Measurements from ENCODE around the gene NCAPG.
"Not testable (repeated sequence)": the region's sequence is repeated elsewhere in the genome, so short reads cannot be mapped to it uniquely, and the experiment has no call there.

DNA sequence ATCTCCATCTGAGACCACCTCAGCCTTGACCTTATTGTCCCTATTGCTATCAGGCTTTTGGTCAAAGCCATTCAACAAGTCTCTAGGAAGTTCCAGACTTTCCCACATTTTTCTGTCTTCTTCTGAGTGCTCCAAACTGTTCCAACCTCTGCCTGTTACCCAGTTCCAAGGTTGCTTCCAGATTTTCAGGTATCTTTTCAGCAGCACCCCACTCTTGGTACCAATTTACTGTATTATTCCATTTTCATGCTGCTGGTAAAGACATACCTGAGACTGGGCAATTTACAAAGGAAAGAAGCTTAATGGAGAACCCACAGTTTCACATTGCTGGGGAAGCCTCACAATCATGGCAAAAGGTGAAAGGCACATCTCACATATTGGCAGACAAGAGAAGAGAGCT is 51.1 kb downstream of the NCAPG start:
- TF ChIP-seq, protein P1, sequence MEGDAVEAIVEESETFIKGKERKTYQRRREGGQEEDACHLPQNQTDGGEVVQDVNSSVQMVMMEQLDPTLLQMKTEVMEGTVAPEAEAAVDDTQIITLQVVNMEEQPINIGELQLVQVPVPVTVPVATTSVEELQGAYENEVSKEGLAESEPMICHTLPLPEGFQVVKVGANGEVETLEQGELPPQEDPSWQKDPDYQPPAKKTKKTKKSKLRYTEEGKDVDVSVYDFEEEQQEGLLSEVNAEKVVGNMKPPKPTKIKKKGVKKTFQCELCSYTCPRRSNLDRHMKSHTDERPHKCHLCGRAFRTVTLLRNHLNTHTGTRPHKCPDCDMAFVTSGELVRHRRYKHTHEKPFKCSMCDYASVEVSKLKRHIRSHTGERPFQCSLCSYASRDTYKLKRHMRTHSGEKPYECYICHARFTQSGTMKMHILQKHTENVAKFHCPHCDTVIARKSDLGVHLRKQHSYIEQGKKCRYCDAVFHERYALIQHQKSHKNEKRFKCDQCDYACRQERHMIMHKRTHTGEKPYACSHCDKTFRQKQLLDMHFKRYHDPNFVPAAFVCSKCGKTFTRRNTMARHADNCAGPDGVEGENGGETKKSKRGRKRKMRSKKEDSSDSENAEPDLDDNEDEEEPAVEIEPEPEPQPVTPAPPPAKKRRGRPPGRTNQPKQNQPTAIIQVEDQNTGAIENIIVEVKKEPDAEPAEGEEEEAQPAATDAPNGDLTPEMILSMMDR (IDR thresholded peaks at IDR 0.05), result not testable (repeated sequence)
- TF ChIP-seq EZH2 (IDR thresholded peaks at IDR 0.05), result not testable (repeated sequence)

All from neural progenitor cell (in vitro differentiated cells).